SKM-1 (cell line): ENCODE data around the gene AUTS2.
"Not testable (repeated sequence)": the region's sequence is repeated elsewhere in the genome, so short reads cannot be mapped to it uniquely, and the experiment has no call there.

Source experiments
- DNase-seq: peaks from one replicate; lab custom pipeline; 2025; ENCODE audit not compliant: unreplicated experiment; lab: John Stamatoyannopoulos, UW

AUTS2 gene

DNA sequence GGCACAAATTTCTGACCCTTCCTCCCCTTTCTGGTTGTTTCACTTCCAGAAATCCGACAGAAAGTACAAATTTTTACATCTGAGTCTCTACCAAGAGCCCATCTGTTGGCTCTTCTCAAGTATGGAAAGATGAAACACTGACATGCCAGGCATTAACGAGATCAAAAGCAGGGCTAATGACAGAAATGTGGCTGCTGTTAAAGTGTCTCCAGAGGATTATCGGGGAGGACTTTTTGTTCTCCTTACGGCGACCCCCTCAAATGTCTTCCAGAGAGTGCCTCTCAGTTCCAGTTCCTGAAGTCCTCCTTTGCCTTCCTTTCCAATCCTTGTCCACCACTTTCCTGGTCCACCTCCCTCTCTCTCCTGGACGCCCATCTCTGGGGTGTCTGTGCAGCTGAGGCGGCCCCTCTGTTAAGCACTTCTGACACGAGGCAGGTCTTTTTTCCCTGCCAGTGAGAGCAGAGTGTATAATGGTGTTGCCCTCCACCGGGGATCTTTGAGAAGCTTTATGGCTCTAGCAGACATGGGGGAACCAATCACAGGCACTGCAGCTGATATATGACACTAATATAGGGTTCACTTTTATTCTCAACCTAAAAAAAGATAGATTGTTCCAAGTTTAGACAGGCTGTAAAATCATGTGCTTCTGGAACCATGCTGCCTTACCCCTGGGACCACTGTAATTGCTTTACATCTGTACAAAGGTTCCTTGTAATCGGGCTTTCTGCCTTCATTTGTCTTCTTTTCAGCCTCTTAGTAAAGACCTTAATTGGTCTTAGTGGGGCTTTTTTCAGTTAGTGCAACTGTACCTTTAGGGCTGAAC lies 757.1 kb downstream of the AUTS2 start:
- DNase-seq = no peak

DNA sequence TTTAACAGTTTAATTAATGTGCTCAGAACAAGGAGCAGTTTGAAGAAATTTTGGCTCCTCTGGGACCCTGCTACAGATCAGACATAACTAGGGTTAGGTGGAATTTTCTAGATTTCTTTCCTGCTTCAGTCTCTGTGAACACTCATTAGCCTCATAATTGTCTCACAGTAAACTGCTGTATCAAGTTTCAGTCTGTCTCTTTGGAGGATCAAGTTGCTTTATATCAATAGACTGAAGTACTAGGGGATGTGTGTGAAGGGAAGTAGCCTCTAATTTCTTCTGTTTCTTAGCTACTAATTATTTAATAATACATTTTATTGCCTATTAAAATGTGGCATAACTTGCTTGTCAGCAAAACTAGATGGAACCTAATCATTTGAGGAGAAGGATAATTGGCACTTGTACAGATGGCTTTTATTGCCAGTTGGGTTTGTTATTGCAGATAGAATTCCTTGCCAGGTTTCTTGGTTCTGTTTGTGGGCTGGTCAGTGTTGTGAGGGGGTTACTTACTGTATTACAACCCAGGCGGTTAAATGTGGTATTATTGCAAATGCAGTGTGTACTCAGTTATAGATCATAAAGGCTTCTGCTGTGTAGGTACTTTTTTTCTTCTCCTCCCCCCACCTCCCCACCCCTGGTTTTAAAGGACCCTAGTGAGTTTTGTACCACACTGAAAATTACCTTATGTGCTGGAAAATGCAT lies 758.0 kb downstream of the AUTS2 start:
- no peak for DNase-seq

DNA sequence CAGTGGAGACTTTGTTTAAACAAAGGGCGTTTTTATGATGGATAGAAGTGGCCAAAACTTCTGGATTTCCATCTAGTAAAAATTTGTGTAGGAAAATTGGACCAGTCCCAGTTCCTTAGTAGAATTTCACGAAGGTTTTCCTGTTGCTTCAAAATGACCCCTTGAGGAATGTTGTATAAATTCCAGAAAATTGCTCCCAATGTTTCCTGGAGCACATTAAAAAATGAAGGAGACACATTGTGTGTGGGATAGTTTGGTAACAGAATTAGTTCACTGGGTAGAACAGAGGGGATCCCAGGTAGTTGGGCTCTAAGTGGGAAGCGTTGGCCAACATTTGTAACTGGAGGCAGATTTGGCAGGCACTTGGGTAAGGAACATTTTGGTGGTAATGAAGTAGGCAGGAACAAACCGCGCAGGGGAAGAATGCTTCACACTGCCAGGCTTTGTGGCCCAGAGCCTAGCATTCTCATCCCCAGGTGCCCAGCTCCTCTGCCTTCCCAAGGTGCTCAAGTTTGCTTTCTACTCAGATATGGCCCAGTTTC lies 758.6 kb downstream of the AUTS2 start:
- no peak for DNase-seq

DNA sequence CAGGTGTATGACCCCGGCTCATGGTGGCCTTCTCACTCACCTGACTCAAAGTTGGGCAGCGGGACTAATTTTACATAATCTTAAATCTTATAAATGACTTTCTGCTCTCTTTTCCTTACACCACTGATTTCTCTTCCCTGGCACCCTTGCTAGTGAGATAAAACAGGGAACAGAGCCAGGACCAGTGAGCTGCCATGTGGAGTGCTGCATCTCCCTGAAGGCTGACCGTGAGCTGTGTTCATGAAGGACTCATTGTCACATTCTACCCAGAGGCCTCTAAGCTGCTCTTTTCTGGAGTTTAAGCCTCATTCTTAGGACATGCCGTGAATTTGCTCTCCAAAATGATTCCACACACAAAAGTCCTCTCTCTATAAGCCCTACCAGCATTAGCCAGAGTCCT lies 762.3 kb downstream of the AUTS2 start:
- DNase-seq = no peak

DNA sequence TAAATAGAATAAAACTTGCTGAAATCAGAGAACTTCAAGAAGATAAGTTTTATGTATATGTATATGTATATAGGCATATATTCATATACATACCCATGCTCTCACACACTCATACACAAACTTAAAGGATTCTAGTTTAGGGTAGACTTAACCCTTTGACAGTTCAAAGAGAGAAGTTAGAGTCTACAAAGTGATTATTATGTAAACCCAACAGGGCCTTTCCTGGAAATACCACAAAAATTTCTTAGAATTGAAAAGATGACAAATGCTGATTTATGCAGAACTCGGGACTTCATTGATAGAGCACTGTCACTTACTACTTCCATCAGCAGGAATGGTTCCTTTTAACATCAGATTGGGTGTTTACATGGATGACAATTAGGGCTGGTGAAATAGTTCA lies 763.5 kb downstream of the AUTS2 start:
- DNase-seq = no peak

DNA sequence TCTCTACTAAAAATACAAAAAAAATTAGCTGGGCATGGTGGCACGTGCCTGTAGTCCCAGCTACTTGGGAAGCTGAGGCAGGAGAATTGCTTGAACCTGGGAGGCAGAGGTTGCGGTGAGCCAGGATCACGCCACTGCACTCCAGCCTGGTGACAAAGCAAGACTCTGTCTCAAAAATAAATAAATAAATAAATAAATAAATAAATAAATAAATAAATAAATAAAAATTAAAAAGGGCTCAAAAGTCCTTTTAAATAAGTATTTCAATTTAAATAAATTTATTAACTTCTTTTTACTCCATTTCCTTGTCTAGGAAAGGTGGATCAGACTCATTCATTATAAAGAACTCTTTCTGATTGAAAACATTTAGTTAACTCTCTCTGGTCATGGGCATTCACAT lies 766.1 kb downstream of the AUTS2 start:
- not testable (repeated sequence) for DNase-seq

DNA sequence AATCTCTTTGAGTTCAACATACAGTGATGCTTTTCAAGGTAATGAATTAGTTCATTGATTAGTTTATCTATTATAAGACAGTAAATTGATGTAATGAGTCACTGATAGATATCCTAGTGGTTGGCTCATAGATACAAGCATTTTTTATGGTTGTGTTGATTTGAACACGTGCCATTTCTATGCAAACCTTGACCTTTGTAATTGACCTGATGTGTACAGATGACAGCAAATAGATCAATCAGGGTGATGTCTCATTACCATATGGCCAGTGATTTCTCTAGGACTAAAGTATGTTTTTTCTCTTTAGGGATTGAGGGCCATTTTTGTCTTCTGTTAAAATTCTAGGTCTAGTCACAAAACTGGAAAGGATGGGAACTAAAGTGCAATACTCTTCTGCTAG lies 773.4 kb downstream of the AUTS2 start:
- no peak for DNase-seq

DNA sequence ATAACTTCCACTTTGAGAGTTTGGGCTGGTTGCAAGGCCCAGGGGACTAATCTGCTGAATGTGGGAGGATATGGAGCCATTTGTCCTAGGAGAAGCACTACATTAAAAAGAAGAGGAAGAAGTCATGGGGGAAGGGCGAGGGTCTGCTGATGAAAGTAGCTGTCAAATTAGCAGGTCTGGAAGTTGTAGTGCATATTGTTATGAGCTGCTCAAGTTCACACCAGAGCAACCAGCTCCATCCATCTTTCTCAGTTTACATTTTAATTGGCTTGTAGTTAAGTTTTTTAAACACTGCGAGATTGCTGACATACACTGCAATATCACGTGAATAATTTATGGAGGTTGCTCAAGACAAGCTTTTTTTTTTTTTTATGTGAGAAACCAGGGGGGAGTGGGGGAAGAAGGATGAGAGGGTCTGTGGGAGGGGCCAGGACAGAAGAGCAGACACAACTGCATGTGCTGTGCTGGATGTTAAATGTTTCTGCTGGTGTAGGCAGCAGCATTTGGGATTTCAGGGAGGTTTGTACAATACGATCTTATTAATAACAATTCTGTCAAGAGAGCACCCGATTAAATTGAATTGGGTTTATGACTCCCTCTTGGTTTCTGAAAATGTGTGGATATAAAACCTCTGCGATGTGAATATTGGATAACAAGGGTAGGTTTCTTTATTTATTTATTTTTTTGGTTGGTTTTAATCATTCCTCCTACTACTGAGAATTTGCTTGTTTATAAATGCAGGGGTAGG lies 774.7 kb downstream of the AUTS2 start:
- DNase-seq = no peak

DNA sequence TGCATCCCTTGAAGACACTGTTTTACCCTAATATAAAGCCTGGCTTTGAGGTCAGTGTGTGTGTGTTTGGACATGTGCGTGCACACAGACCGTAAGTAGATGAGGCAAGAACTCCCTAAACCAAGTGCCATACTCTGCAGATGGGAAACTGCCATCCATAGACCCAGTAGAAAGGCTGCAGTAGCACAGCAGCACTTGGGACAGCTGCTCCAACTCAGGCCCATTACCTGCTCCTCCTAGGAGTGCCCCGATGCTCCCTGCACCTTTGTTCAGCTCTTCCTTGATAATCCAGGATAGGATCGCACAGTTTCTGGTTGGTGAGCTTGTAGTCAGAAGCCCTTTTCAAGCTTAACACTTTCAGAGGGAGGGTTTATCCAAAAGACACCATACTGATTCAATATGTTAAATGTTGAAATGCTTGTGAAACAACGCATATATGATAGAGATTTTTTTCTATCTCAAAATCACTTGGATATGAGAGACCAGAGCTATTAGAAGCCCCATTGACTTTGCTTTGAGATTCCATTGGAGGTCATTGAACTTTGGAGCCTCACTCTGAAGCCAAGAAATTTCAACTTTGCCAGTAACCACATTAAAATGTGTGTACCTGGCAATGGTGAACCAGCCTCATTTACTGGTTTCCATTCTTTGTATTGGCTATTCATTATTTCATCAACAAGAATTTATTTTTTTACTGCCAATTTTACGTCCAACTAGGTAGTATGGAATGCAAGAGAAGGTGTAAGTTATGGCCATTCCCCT lies 776.7 kb downstream of the AUTS2 start:
- no peak for DNase-seq

DNA sequence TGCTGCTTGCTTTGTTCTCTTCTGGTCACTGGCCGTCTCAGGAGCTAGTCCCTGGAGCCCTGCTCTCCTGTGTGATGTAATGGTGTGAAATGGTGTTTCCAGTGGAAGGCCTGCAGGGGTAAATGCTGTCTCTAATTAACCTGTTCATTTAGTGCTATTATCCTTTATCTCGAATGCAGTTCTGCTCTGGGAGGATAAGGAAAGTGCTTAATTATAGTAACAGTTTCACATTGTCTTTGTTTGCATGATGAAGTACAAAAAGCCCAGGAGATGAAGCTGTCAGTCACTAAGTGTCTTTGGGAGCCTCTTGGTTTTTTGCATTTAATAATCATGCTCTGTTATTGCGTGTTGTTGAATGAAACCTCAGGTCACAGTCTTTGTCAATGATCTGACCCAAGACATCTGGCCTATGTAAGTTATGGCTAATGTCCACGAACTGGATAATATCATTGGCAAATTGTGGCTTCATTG lies 778.3 kb downstream of the AUTS2 start:
- DNase-seq = no peak

DNA sequence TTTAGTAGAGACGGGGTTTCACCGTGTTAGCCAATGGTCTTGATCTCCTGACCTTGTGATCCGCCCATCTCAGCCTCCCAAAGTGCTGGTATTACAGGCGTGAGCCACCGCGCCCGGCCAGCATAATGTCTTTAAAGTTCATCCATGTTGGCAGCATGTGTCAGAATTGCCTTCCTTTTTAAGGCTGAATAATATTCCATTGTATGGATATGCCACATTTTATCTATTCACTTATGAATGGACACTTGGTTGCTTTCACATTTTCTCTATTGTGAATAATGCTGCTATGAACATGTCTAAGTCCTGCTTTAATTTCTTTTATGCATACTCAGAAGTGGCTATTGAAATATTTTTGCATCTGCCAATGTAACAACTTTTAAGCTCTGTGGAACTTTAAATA lies 779.7 kb downstream of the AUTS2 start:
- DNase-seq = no peak

DNA sequence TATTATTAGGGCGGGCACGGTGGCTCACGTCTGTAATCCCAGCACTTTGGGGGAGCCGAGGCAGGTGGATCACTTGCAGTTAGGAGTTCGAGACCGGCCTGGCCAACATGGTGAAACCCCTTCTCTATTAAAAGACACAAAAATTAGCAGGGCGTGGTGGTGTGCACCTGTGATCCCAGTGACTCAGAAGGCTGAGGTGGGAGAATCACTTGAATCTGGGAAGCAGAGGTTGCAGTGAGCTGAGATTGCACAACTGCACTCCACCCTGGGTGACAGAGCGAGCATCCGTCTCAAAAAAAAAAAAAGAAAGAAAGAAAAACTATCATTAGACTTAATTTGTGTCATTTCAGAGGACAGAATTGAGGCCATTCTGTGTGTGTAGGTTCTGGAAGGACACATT lies 780.9 kb downstream of the AUTS2 start:
- no peak for DNase-seq

DNA sequence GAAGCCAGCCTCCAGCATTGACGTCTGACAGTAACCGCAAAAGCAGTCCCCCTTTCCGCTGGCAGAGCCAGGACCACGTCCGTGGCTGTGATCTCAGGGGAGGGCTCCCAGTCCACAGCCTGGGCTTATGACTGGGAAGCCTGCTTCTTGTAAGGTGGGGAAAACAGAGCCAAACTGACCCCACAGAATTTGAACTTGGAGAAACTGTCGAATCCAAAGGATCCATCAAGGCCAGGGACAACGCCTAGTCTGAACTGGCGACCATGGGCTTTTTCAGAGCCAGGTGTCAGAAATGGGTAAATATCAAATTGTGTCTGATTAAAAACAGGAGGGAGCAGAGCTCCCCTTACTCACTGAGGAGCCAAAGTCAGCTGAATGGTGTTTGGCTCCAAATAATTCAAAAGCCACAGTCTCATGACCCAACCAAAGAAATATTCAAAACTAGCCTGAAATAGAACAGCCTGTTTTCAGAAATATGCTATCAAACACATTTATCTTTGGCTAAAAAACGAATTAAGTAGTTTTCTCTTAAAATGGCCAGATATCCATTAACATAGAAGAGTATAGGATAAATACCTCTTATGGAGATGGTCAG lies 782.2 kb downstream of the AUTS2 start:
- DNase-seq = no peak

DNA sequence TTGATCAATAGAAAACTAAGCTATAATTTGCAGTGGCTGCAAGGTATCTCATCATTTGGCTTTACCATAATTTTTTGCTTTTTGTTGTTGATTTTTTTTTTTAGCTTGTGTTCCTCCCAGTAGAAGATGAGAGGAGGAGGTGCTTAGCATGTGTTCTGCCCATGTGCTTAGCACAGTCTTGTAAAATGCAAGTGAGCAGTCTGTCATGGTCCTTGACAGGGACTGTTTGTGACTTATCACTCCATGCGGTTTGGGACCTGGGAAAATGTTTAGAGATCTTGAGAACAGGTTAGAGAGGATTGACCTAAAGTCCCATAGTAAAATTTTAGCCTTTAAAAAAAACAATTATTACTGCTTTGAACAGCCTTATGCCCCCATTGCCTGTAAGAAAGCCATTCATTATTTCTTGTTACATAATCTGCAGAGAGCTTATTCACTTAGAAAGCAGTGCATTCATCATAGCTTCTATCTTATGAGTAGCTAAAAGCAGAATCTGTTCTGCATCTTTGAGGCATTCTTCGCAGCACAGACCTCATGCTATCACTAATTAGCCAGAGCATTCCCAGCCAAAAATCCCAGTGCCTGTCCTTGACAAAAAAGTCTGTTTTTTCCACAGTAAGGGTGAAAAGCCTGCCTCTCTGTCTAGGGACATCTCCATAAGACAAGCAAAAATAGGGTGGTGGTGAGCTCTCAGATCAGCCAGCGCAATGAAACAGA lies 784.9 kb downstream of the AUTS2 start:
- no peak for DNase-seq

DNA sequence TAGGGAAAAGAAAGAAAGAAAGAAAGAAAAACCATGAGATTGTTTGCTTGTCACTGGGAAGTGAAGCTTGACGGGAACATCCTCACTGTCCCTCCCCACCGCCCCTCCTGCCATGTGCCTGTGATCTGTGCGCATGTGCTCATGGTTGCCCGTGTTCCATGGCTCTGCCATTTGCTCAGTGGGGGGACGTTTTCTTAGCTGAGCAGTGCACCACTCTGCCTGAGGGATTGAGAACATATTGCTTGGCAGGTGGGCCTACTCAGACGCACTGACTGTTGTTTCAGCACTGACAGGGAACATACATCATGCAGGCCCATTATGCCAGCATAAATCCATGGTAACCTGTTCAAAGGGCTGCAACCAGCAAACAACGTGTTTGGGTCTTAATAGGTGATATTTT lies 785.7 kb downstream of the AUTS2 start:
- no peak for DNase-seq

DNA sequence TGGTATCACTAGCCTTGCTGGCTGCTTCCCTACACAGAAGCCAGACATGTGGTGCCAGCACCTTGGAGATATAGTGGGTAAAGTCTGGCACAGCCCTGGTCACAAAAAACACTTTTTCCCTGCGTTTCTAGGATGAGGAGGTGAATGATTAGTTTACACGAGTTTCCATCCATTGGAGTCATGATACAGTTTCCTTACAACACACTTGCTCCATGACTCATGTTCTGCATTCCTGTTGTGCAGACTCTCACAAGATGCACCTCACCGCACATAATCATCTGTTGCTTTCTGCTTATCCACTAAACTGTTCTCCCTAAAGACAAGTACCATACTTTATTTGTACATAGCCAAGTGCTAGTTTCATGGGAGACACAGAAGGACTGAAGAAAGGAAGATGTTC lies 786.6 kb downstream of the AUTS2 start:
- no peak for DNase-seq

DNA sequence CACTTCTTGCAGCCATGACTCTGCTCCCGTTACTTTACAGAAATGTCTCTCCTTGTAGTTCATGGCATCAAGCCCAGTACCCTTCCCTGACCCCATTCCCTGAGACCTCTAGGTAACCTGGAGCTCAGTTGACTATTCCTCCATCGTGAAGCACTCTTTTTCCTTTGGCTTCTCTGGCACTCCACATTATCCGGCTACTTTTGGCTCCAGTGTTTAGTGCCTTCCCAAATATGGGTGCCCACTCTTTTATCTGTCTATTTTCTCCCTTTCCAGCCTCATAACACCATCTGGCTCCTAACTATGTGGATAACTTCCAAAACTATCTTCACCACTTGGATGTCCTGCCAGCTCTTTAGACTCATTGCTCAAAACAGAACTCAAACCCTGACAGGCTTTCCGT lies 788.9 kb downstream of the AUTS2 start:
- no peak for DNase-seq

DNA sequence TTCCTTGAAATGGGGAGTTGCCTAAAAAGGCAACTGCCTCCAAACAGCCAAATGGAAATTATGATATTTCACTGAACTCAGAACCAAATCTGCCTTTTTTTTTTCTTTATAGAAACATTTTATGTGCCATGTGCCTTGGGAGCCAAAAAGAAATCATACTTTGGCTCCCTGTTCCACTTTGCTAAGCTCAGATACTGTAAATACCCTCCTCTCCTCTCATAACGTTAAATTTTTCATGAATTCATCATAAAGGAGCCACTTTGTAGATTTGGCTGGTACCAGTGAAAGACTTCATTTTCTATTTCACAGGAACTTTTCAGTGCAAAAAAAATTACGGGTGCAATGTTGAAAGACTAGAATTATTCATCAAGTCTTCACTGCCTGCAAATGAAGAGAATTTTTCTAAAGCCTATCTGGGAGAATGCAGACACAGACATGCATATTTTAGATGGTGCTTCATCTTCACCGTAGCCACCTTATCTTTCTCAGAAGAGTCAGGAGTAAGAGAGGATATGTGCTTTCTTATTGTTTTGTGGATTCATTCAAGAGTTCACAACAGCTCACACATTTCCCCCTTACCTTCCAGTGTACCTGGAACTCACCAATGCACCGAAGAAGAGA lies 791.4 kb downstream of the AUTS2 start:
- no peak for DNase-seq

DNA sequence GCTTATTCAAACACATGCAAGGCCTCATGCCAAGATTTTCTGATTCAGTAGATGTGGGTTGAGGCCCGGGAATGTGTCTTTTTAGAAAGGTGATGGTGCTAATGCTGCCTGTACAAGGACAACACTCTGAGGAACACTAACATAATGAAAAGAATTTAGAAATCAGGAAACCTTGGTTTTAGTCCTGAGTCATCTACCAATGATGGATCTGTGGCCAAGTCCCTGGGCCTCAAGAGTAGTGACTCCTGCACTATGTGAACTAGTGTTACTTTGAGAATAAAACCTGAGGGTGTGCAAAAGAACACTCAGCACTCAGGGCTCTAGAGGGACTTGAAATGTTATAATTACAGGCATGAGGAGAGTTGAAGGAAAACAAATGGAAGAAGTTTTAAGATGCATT lies 792.0 kb downstream of the AUTS2 start:
- no peak for DNase-seq
